ENCODE data around the gene APOA1. TPM values are rescaled to one million over a fixed set of nuclear protein-coding genes. Genes with fewer than 3 reads are reported as not detected.

The APOA1 gene
- total RNA-seq, 4 donors from 2014 or later, result 2.2 to 23.2 (median 8.3) TPM

GRCh38 chr11:116791002-116791812, 46.2 kb downstream of the APOA1 start:
- WGBS, 2 donors, result 19 to 25% methylated on average over 24 to 31 of the region's 31 CpGs
- Histone ChIP-seq H3K4me1 (peaks cover 13 to 31% of the 10 kb centered on the region in 2 donors), H3K27me3 (no peaks in the 10 kb centered on the region), H3K9me3 (no peaks in the 10 kb centered on the region), H3K27ac (no peak overlapping the region), H3K36me3 (no peaks in the 10 kb centered on the region), H3K4me3 (replicated peaks in 1 of 3) (no peak overlapping the region)
- peak; percentile 59 to 95 (median 94) for TF ChIP-seq CTCF (IDR thresholded peaks at IDR 0.05)
- no peak for TF ChIP-seq POLR2A (IDR thresholded peaks at IDR 0.05)
- intact Hi-C loops (cut with DNase I), result loop anchor here (5.0 kb wide), 3 partner anchors 46 to 436 kb away; partner anchors contain the start of gene APOA1
- DNase-seq, result peak; percentile 79 to 82

GRCh38 chr11:116790167-116791001, 47.0 kb downstream of the APOA1 start:
- TF ChIP-seq CTCF (IDR thresholded peaks at IDR 0.05) (no peak), POLR2A (IDR thresholded peaks at IDR 0.05) (no peak)
- Histone ChIP-seq H3K27me3 (no peaks in the 10 kb centered on the region), H3K27ac (no peak overlapping the region), H3K36me3 (peaks cover 4 to 8% of the 10 kb centered on the region in 2 donors), H3K4me1 (peaks cover 13 to 32% of the 10 kb centered on the region in 2 donors), H3K4me3 (replicated peaks in 1 of 3) (no peak overlapping the region), H3K9me3 (no peaks in the 10 kb centered on the region)
- WGBS, 2 donors, result 68 to 88% methylated on average over 23 to 51 of the region's 53 CpGs
- intact Hi-C loops (cut with DNase I), result loop anchor here (5.0 kb wide), 3 partner anchors 47 to 437 kb away; partner anchors contain the start of gene APOA1
- no peak for DNase-seq

- no peak overlapping the region for H3K4me3 ChIP-seq (replicated peaks in 1 of 3)
- intact Hi-C loops (cut with DNase I), result no loop called here
- 83 to 92% methylated on average over 4 of the region's 4 CpGs for WGBS, 2 donors
Observed at GRCh38 chr11:116788975-116789374, 48.4 kb downstream of the APOA1 start.

GRCh38 chr11:116788534-116788933, 48.9 kb downstream of the APOA1 start:
- H3K4me3 ChIP-seq (replicated peaks in 1 of 3), result peak overlapping the region; percentile 84 to 93 (median 92)
- no peaks in the 10 kb centered on the region for H3K27me3 ChIP-seq
- 49 to 52% methylated on average over 4 of the region's 4 CpGs for WGBS, 2 donors
- DNase-seq, result no peak
- H3K4me1 ChIP-seq, result peaks cover 13 to 32% of the 10 kb centered on the region in 2 donors
- H3K36me3 ChIP-seq, result peaks cover 22 to 25% of the 10 kb centered on the region in 2 donors
- peak overlapping the region in 2 of 3 donors; percentile 72 to 84 for H3K27ac ChIP-seq
- TF ChIP-seq POLR2A (IDR thresholded peaks at IDR 0.05) (no peak), CTCF (IDR thresholded peaks at IDR 0.05) (no peak)
- intact Hi-C loops (cut with DNase I), result no loop called here
- no peaks in the 10 kb centered on the region for H3K9me3 ChIP-seq

More at GRCh38 chr11:116788975-116789374, 48.4 kb downstream of the APOA1 start:
- Histone ChIP-seq H3K27me3 (no peaks in the 10 kb centered on the region), H3K9me3 (no peaks in the 10 kb centered on the region), H3K36me3 (peaks cover 18 to 22% of the 10 kb centered on the region in 2 donors), H3K4me1 (peaks cover 13 to 32% of the 10 kb centered on the region in 2 donors), H3K27ac (no peak overlapping the region)
- TF ChIP-seq POLR2A (IDR thresholded peaks at IDR 0.05) (no peak), CTCF (IDR thresholded peaks at IDR 0.05) (no peak)
- DNase-seq, result no peak
